ENCODE measurements around the gene AGK.
A peak's percentile ranks its signal among the peaks of the same experiment; 100 is the strongest.

The AGK gene

GRCh38 chr7:141668853-141669252 is 117.6 kb downstream of the AGK start:
- no peak overlapping the region for H3K4me3 ChIP-seq (ENCODE audit: low read depth, low read length)
- no peak for DNase-seq (ENCODE audit: low read depth)
- TF ChIP-seq MAX (IDR thresholded peaks at IDR 0.05; ENCODE audit: low read depth, low read length) (no peak), MYC (IDR thresholded peaks at IDR 0.05; ENCODE audit: low read depth, low read length) (no peak), CTCF (IDR thresholded peaks at IDR 0.05; ENCODE audit: low read depth, low read length) (no peak)

DNA sequence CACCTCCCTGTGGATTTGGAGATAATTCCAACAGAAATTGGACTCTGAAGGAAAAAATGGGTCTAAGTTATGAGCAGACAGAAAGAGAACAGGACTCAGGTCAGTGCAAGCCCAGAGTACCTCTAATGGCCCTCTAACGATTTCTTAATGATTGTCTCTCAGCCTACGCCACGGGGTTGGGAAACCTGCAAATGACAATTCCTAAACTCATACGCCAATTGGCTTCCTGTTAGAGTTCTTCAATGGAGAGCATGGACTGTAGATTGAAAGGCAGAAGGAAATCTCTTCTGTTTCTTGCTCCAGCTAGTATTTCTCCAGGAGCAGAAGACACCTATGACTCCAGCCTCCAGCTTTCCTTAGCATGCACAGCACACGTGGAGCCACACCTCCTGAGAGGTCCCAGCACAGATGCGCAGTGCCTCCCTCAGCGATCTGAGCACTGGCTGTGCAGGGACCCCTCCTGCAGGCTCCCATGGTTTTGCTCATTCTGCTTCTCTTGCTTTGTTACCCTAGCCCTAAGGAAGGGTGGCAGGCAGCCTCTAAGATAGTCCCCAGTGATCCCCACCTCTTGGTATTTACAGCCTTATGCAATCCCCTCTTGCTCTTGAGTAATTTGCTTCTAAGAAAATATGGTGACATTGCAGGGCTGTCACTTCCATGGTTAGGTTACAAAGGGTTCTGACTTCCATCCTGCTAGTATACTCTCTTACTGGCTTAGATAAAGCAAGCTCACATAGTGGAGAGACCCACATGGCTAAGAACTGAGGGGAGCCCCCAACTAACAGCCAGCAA is 120.7 kb downstream of the AGK start:
- no peak for TF ChIP-seq MAX (IDR thresholded peaks at IDR 0.05; ENCODE audit: low read depth, low read length)
- no peak for TF ChIP-seq CTCF (IDR thresholded peaks at IDR 0.05; ENCODE audit: low read depth, low read length)
- no peak for TF ChIP-seq MYC (IDR thresholded peaks at IDR 0.05; ENCODE audit: low read depth, low read length)
- TF ChIP-seq POLR2A (IDR thresholded peaks at IDR 0.05; ENCODE audit: extremely low read depth, insufficient read length) = no peak
- peak; percentile 75 for DNase-seq (ENCODE audit: low read depth)
- no peak overlapping the region for H3K4me3 ChIP-seq (ENCODE audit: low read depth, low read length)

DNA sequence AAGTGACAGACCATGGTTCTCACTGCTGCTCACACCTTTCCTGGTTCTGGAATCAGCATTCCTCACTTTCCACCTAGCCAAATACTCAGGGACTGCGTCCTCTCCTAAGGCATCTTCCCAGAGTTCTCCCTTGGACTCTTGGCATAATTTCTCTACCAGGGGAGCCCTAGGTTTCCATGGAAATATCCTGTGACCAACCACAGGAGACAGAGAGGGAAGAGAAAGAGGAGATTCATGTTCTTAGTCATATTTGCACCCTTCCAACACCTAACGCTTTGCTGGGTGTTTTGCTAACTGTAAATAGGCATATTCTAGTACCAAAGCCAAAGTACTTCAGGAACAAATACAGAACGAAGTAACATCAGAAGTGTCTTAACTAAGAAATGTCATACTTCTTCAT is 122.1 kb downstream of the AGK start:
- DNase-seq (ENCODE audit: low read depth) = no peak

GRCh38 chr7:141674171-141674671 is 123.0 kb downstream of the AGK start:
- no peak for DNase-seq (ENCODE audit: low read depth)
- no peak for TF ChIP-seq MYC (IDR thresholded peaks at IDR 0.05; ENCODE audit: low read depth, low read length)
- TF ChIP-seq POLR2A (IDR thresholded peaks at IDR 0.05; ENCODE audit: extremely low read depth, insufficient read length) = no peak
- no peak for TF ChIP-seq CTCF (IDR thresholded peaks at IDR 0.05; ENCODE audit: low read depth, low read length)
- no peak for TF ChIP-seq MAX (IDR thresholded peaks at IDR 0.05; ENCODE audit: low read depth, low read length)
- no peak overlapping the region for H3K4me3 ChIP-seq (ENCODE audit: low read depth, low read length)

More for the DNA sequence above, 122.1 kb downstream of the AGK start:
- TF ChIP-seq CTCF (IDR thresholded peaks at IDR 0.05; ENCODE audit: low read depth, low read length) (no peak), MYC (IDR thresholded peaks at IDR 0.05; ENCODE audit: low read depth, low read length) (no peak), POLR2A (IDR thresholded peaks at IDR 0.05; ENCODE audit: extremely low read depth, insufficient read length) (no peak), MAX (IDR thresholded peaks at IDR 0.05; ENCODE audit: low read depth, low read length) (no peak)
- H3K4me3 ChIP-seq (ENCODE audit: low read depth, low read length) = no peak overlapping the region

DNA sequence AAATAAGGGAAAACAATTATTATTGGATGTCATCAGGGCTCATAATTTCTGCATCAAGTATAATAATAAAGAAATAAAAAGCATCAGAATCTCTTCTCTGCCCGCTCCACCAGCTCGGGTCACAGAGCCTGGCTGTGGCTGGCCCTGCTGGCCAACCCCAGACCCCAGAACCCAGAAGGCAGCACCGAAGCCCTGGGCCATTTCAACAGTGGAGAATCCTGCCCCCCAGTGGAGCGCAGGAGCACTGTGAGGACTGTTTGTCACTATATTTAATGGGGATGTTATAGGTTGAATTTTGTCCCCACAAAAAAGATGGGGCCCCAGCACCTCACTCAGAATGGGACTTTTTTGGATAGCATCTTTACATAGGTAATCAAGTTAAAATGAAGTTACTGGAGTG is 123.5 kb downstream of the AGK start:
- DNase-seq (ENCODE audit: low read depth) = peak; percentile 23
- peak; percentile 51 for TF ChIP-seq CTCF (IDR thresholded peaks at IDR 0.05; ENCODE audit: low read depth, low read length)
- no peak for TF ChIP-seq MYC (IDR thresholded peaks at IDR 0.05; ENCODE audit: low read depth, low read length)
- H3K4me3 ChIP-seq (ENCODE audit: low read depth, low read length) = no peak overlapping the region
